HG02970 (cell line): Measurements from ENCODE around the gene ZNF783.
"Not testable (repeated sequence)": the region's sequence is repeated elsewhere in the genome, so short reads cannot be mapped to it uniquely, and the experiment has no call there.

Experiments
- ATAC-seq: cut with Tn5 transposase; IDR thresholded peaks from one replicate; pipeline ENCODE4 v1.9.1; 2021; ENCODE audit warnings: mild to moderate bottlenecking, moderate library complexity, moderate number of reproducible peaks; ENCODE audit not compliant: unreplicated experiment, low FRiP score

The ZNF783 gene

GRCh38 chr7:149239345-149240143, 22.5 kb upstream of the ZNF783 start, which contains the start of gene ZNF212:
Gene ZNF212 (plus strand): TSS chr7:149239651. CDS start chr7:149239779, 128 bp downstream.
- ATAC-seq, result peak; percentile 97

GRCh38 chr7:149240637-149241036, 21.4 kb upstream of the ZNF783 start:
- no peak for ATAC-seq

GRCh38 chr7:149241696-149242095, 20.3 kb upstream of the ZNF783 start:
- no peak for ATAC-seq

GRCh38 chr7:149245244-149245643, 16.8 kb upstream of the ZNF783 start:
- no peak for ATAC-seq

GRCh38 chr7:149245744-149246143, 16.3 kb upstream of the ZNF783 start:
- no peak for ATAC-seq

GRCh38 chr7:149248777-149249176, 13.2 kb upstream of the ZNF783 start:
- ATAC-seq, result no peak

- not testable (repeated sequence) for ATAC-seq
These were observed 11.8 kb upstream of the ZNF783 start for GRCh38 chr7:149250151-149250550.

GRCh38 chr7:149251518-149251917, 10.5 kb upstream of the ZNF783 start:
- ATAC-seq, result not testable (repeated sequence)

GRCh38 chr7:149252378-149252777, 9.6 kb upstream of the ZNF783 start:
- ATAC-seq, result no peak

GRCh38 chr7:149253665-149254064, 8.3 kb upstream of the ZNF783 start:
- ATAC-seq, result no peak

- ATAC-seq, result no peak
These were observed 7.7 kb upstream of the ZNF783 start for GRCh38 chr7:149254181-149254858.

- no peak for ATAC-seq
These were observed 6.8 kb upstream of the ZNF783 start for GRCh38 chr7:149255174-149255573.

GRCh38 chr7:149256568-149256967, 5.4 kb upstream of the ZNF783 start:
- ATAC-seq, result no peak

- ATAC-seq, result no peak
These were observed 4.8 kb upstream of the ZNF783 start for GRCh38 chr7:149257146-149257545.

- no peak for ATAC-seq
These were observed 624 bp upstream of the ZNF783 start for GRCh38 chr7:149261316-149261828.

GRCh38 chr7:149266451-149266850, 4.5 kb downstream of the ZNF783 start:
- ATAC-seq, result no peak

- ATAC-seq, result no peak
These were observed 5.7 kb downstream of the ZNF783 start for GRCh38 chr7:149267733-149268132.

GRCh38 chr7:149274424-149274823, 12.4 kb downstream of the ZNF783 start:
- not testable (repeated sequence) for ATAC-seq

- no peak for ATAC-seq
These were observed 15.9 kb downstream of the ZNF783 start for GRCh38 chr7:149277871-149278270.

GRCh38 chr7:149278396-149278795, 16.4 kb downstream of the ZNF783 start:
- ATAC-seq, result no peak

GRCh38 chr7:149279111-149279743, 17.2 kb downstream of the ZNF783 start:
- ATAC-seq, result no peak
